HG03196 (cell line): ENCODE data around the gene CST3.
A peak's percentile ranks its signal among the peaks of the same experiment; 100 is the strongest.
"Not testable (repeated sequence)": the region's sequence is repeated elsewhere in the genome, so short reads cannot be mapped to it uniquely, and the experiment has no call there.

ENCODE experiments used
- ATAC-seq: cut with Tn5 transposase; IDR thresholded peaks from one replicate; pipeline ENCODE4 v1.9.1; 2021; ENCODE audit not compliant: unreplicated experiment

Gene CST3

GRCh38 chr20:23637282-23638221 is at the start of gene CST3:
CST3 (minus strand) TSS chr20:23637955; CDS start chr20:23637862, 93 bp downstream.
- ATAC-seq: peak; percentile 53

- no peak for ATAC-seq
Measured at GRCh38 chr20:23686046-23686750, 48.4 kb upstream of the CST3 start.

- ATAC-seq: not testable (repeated sequence)
Measured at GRCh38 chr20:23685529-23685896, 47.8 kb upstream of the CST3 start.

GRCh38 chr20:23684261-23684660 is 46.5 kb upstream of the CST3 start:
- ATAC-seq: no peak

GRCh38 chr20:23683807-23684206 is 46.1 kb upstream of the CST3 start:
- ATAC-seq: no peak

- ATAC-seq: no peak
Measured at GRCh38 chr20:23683281-23683680, 45.5 kb upstream of the CST3 start.

GRCh38 chr20:23680146-23680545 is 42.4 kb upstream of the CST3 start:
- no peak for ATAC-seq

- no peak for ATAC-seq
Measured at GRCh38 chr20:23679133-23680092, 41.7 kb upstream of the CST3 start.

GRCh38 chr20:23673209-23673608 is 35.5 kb upstream of the CST3 start:
- no peak for ATAC-seq

- ATAC-seq: no peak
Measured at GRCh38 chr20:23672158-23672557, 34.4 kb upstream of the CST3 start.

GRCh38 chr20:23671479-23671878 is 33.7 kb upstream of the CST3 start:
- ATAC-seq: no peak

- ATAC-seq: no peak
Measured at GRCh38 chr20:23670361-23670760, 32.6 kb upstream of the CST3 start.

- ATAC-seq: no peak
Measured at GRCh38 chr20:23669866-23670265, 32.1 kb upstream of the CST3 start.

GRCh38 chr20:23669327-23669726 is 31.6 kb upstream of the CST3 start:
- ATAC-seq: no peak

GRCh38 chr20:23668477-23668951 is 30.8 kb upstream of the CST3 start:
- peak; percentile 67 for ATAC-seq

- no peak for ATAC-seq
Measured at GRCh38 chr20:23667666-23668065, 29.9 kb upstream of the CST3 start.

- ATAC-seq: no peak
Measured at GRCh38 chr20:23666698-23667097, 28.9 kb upstream of the CST3 start.

GRCh38 chr20:23666189-23666588 is 28.4 kb upstream of the CST3 start:
- ATAC-seq: no peak

GRCh38 chr20:23664954-23665353 is 27.2 kb upstream of the CST3 start:
- no peak for ATAC-seq

GRCh38 chr20:23664046-23664445 is 26.3 kb upstream of the CST3 start:
- not testable (repeated sequence) for ATAC-seq

- no peak for ATAC-seq
Measured at GRCh38 chr20:23663180-23663579, 25.4 kb upstream of the CST3 start.
